Activated naive CD4-positive, alpha-beta T cell treated with anti-CD3 and anti-CD28 coated beads, Interleukin-2, amount 10 ng/mL, durations not matched to agents 7 days and 5 days (primary cell): ENCODE results near the gene OSR1.
A peak's percentile ranks its signal among the peaks of the same experiment; 100 is the strongest.

Experiments
- CTCF ChIA-PET: fragments of 350-600 bp; sonication (Branson Sonifier 250); formaldehyde crosslinking; loops from one replicate; lab custom pipeline; 2021; ENCODE audit warnings: antibody characterized with exemption; lab: Charles Lee
- DNase-seq: peaks from one replicate; pipeline ENCODE4 v3.0.0-alpha.2; 2020
- H3K27ac Mint-ChIP-seq: one replicate; pipeline ENCODE4 v1.8.0; 2021; ENCODE audit warnings: mild to moderate bottlenecking, moderate library complexity, mixed read lengths
- H3K27me3 Mint-ChIP-seq: one replicate; pipeline ENCODE4 v1.8.0; 2021; ENCODE audit warnings: mild to moderate bottlenecking, mixed read lengths
- H3K36me3 Mint-ChIP-seq: one replicate; pipeline ENCODE4 v1.8.0; 2021; ENCODE audit warnings: mixed read lengths
- H3K4me1 Mint-ChIP-seq: one replicate; pipeline ENCODE4 v1.8.0; 2021; ENCODE audit warnings: mixed read lengths
- H3K4me3 Mint-ChIP-seq: one replicate; pipeline ENCODE4 v1.8.0; 2021; ENCODE audit warnings: mild to moderate bottlenecking, moderate library complexity, mixed read lengths
- H3K9me3 Mint-ChIP-seq: one replicate; pipeline ENCODE4 v1.8.0; 2021; ENCODE audit warnings: mixed read lengths

The OSR1 gene

GRCh38 chr2:19363474-19363778 lies 5.0 kb upstream of the OSR1 start:
- H3K4me3 Mint-ChIP-seq, result peak overlapping the region; percentile 86
- H3K4me1 Mint-ChIP-seq, result peaks cover 31% of the 10 kb centered on the region
- no peaks in the 10 kb centered on the region for H3K9me3 Mint-ChIP-seq
- H3K27ac Mint-ChIP-seq, result no peak overlapping the region
- H3K36me3 Mint-ChIP-seq, result peaks cover 2% of the 10 kb centered on the region
- peaks cover 95% of the 10 kb centered on the region for H3K27me3 Mint-ChIP-seq
- CTCF ChIA-PET, result interaction anchor here (1.2 kb wide), 2 partner anchors 11 to 14 kb away, joined by 4 to 6 read pairs; no protein-coding TSS in a partner anchor
- DNase-seq, result no peak

- peaks cover 2% of the 10 kb centered on the region for H3K36me3 Mint-ChIP-seq
- H3K4me1 Mint-ChIP-seq, result peaks cover 31% of the 10 kb centered on the region
- peak overlapping the region; percentile 86 for H3K4me3 Mint-ChIP-seq
- CTCF ChIA-PET, result interaction anchor here (1.2 kb wide), 2 partner anchors 11 to 13 kb away, joined by 4 to 6 read pairs; no protein-coding TSS in a partner anchor
- DNase-seq, result peak; percentile 63
- peaks cover 95% of the 10 kb centered on the region for H3K27me3 Mint-ChIP-seq
- no peak overlapping the region for H3K27ac Mint-ChIP-seq
- no peaks in the 10 kb centered on the region for H3K9me3 Mint-ChIP-seq
These were observed 4.5 kb upstream of the OSR1 start for GRCh38 chr2:19362755-19363473.

GRCh38 chr2:19362094-19362754 lies 3.8 kb upstream of the OSR1 start:
- Mint-ChIP-seq H3K27me3 (peaks cover 97% of the 10 kb centered on the region), H3K27ac (peak overlapping the region; percentile 47), H3K4me3 (peak overlapping the region; percentile 86), H3K36me3 (peaks cover 2% of the 10 kb centered on the region), H3K4me1 (peaks cover 34% of the 10 kb centered on the region), H3K9me3 (no peaks in the 10 kb centered on the region)
- peak; percentile 41 for DNase-seq
- CTCF ChIA-PET, result interaction anchor here (1.9 kb wide), 1 partner anchor 13 kb away, joined by 9 read pairs; no protein-coding TSS in a partner anchor

GRCh38 chr2:19361325-19361990 lies 3.0 kb upstream of the OSR1 start:
- DNase-seq, result peak; percentile 48
- peaks cover 97% of the 10 kb centered on the region for H3K27me3 Mint-ChIP-seq
- H3K4me1 Mint-ChIP-seq, result peaks cover 40% of the 10 kb centered on the region

GRCh38 chr2:19360966-19361321 lies 2.5 kb upstream of the OSR1 start:
- CTCF ChIA-PET, result interaction anchor here (1.2 to 2.0 kb wide), 3 partner anchors 8 to 12 kb away, joined by 3 to 9 read pairs (median 9); no protein-coding TSS in a partner anchor
- H3K4me1 Mint-ChIP-seq, result peaks cover 44% of the 10 kb centered on the region
- H3K27ac Mint-ChIP-seq, result no peak overlapping the region
- DNase-seq, result no peak
- H3K36me3 Mint-ChIP-seq, result peaks cover 2% of the 10 kb centered on the region
- H3K9me3 Mint-ChIP-seq, result no peaks in the 10 kb centered on the region
- H3K4me3 Mint-ChIP-seq, result peak overlapping the region; percentile 86
- H3K27me3 Mint-ChIP-seq, result peaks cover 100% of the 10 kb centered on the region

More at GRCh38 chr2:19361325-19361990, 3.0 kb upstream of the OSR1 start:
- no peaks in the 10 kb centered on the region for H3K9me3 Mint-ChIP-seq
- CTCF ChIA-PET, result interaction anchor here (1.2 to 2.0 kb wide), 3 partner anchors 9 to 13 kb away, joined by 3 to 9 read pairs (median 9); no protein-coding TSS in a partner anchor
- no peak overlapping the region for H3K27ac Mint-ChIP-seq
- H3K36me3 Mint-ChIP-seq, result peaks cover 2% of the 10 kb centered on the region
- H3K4me3 Mint-ChIP-seq, result peak overlapping the region; percentile 86

GRCh38 chr2:19360266-19360965 lies 2.0 kb upstream of the OSR1 start:
- DNase-seq, result no peak

GRCh38 chr2:19359456-19359855 lies 1.0 kb upstream of the OSR1 start:
- H3K36me3 Mint-ChIP-seq, result peaks cover 2% of the 10 kb centered on the region
- DNase-seq, result no peak
- no peak overlapping the region for H3K27ac Mint-ChIP-seq
- peaks cover 100% of the 10 kb centered on the region for H3K27me3 Mint-ChIP-seq
- no peaks in the 10 kb centered on the region for H3K9me3 Mint-ChIP-seq
- CTCF ChIA-PET, result interaction anchor here (0.9 to 2.6 kb wide), 3 partner anchors 8 to 11 kb away, joined by 3 to 17 read pairs (median 9); no protein-coding TSS in a partner anchor
- H3K4me3 Mint-ChIP-seq, result no peak overlapping the region
- peaks cover 46% of the 10 kb centered on the region for H3K4me1 Mint-ChIP-seq

More at GRCh38 chr2:19360266-19360965, 2.0 kb upstream of the OSR1 start:
- H3K4me3 Mint-ChIP-seq, result no peak overlapping the region
- H3K4me1 Mint-ChIP-seq, result peaks cover 46% of the 10 kb centered on the region
- peaks cover 2% of the 10 kb centered on the region for H3K36me3 Mint-ChIP-seq
- no peaks in the 10 kb centered on the region for H3K9me3 Mint-ChIP-seq
- CTCF ChIA-PET, result interaction anchor here (1.2 to 2.0 kb wide), 3 partner anchors 8 to 12 kb away, joined by 3 to 9 read pairs (median 9); no protein-coding TSS in a partner anchor
- peaks cover 100% of the 10 kb centered on the region for H3K27me3 Mint-ChIP-seq
- H3K27ac Mint-ChIP-seq, result no peak overlapping the region

- no peak overlapping the region for H3K4me3 Mint-ChIP-seq
- CTCF ChIA-PET, result interaction anchor here (0.9 to 2.6 kb wide), 3 partner anchors 8 to 838 kb away, joined by 3 to 17 read pairs (median 3); no protein-coding TSS in a partner anchor
- H3K4me1 Mint-ChIP-seq, result peaks cover 46% of the 10 kb centered on the region
These were observed 566 bp upstream of the OSR1 start for GRCh38 chr2:19359021-19359357.

GRCh38 chr2:19357402-19358241 lies 801 bp downstream of the OSR1 start:
- Mint-ChIP-seq H3K27me3 (peaks cover 100% of the 10 kb centered on the region), H3K36me3 (peaks cover 5% of the 10 kb centered on the region), H3K27ac (peak overlapping the region; percentile 42), H3K4me3 (peak overlapping the region; percentile 18), H3K4me1 (peaks cover 37% of the 10 kb centered on the region), H3K9me3 (no peaks in the 10 kb centered on the region)
- DNase-seq, result no peak
- CTCF ChIA-PET, result interaction anchor here (0.6 to 2.6 kb wide), 3 partner anchors 9 to 837 kb away, joined by 3 to 17 read pairs (median 4); no protein-coding TSS in a partner anchor

More at GRCh38 chr2:19359021-19359357, 566 bp upstream of the OSR1 start:
- Mint-ChIP-seq H3K9me3 (no peaks in the 10 kb centered on the region), H3K27me3 (peaks cover 100% of the 10 kb centered on the region), H3K27ac (no peak overlapping the region), H3K36me3 (peaks cover 2% of the 10 kb centered on the region)
- no peak for DNase-seq

GRCh38 chr2:19356545-19357401 lies 1.6 kb downstream of the OSR1 start:
- CTCF ChIA-PET, result interaction anchor here (0.6 to 2.6 kb wide), 2 partner anchors 8 to 384 kb away, joined by 4 to 17 read pairs; no protein-coding TSS in a partner anchor
- peak overlapping the region; percentile 76 for H3K27ac Mint-ChIP-seq
- peaks cover 35% of the 10 kb centered on the region for H3K4me1 Mint-ChIP-seq
- peak overlapping the region; percentile 26 for H3K4me3 Mint-ChIP-seq
- no peaks in the 10 kb centered on the region for H3K9me3 Mint-ChIP-seq
- peaks cover 100% of the 10 kb centered on the region for H3K27me3 Mint-ChIP-seq
- no peak for DNase-seq
- peaks cover 3% of the 10 kb centered on the region for H3K36me3 Mint-ChIP-seq

GRCh38 chr2:19355931-19356544 lies 2.4 kb downstream of the OSR1 start:
- H3K9me3 Mint-ChIP-seq, result no peaks in the 10 kb centered on the region
- H3K27me3 Mint-ChIP-seq, result peaks cover 100% of the 10 kb centered on the region
- peak overlapping the region; percentile 76 for H3K27ac Mint-ChIP-seq
- CTCF ChIA-PET, result no interaction called here
- peak overlapping the region; percentile 26 for H3K4me3 Mint-ChIP-seq
- peaks cover 4% of the 10 kb centered on the region for H3K36me3 Mint-ChIP-seq
- H3K4me1 Mint-ChIP-seq, result peaks cover 31% of the 10 kb centered on the region
- no peak for DNase-seq

- Mint-ChIP-seq H3K4me3 (peak overlapping the region; percentile 27), H3K36me3 (peaks cover 4% of the 10 kb centered on the region), H3K4me1 (peaks cover 30% of the 10 kb centered on the region), H3K27me3 (peaks cover 100% of the 10 kb centered on the region), H3K9me3 (no peaks in the 10 kb centered on the region), H3K27ac (no peak overlapping the region)
- CTCF ChIA-PET, result interaction anchor here (0.8 kb wide), 1 partner anchor 9 kb away, joined by 3 read pairs; no protein-coding TSS in a partner anchor
- DNase-seq, result no peak
These were observed 3.0 kb downstream of the OSR1 start for GRCh38 chr2:19355416-19355821.
